Activated CD8-positive, alpha-beta memory T cell treated with anti-CD3 and anti-CD28 coated beads for 36 hours (primary cell): ENCODE results near the gene SPTSSA. TPM values are rescaled to one million over a fixed set of nuclear protein-coding genes. Genes with fewer than 3 reads are reported as not detected.

Experiments
- CTCF ChIA-PET: fragments of 350-600 bp; sonication (Branson Sonifier 250); formaldehyde crosslinking; loops from one replicate; lab custom pipeline; 2021; ENCODE audit warnings: antibody characterized with exemption; lab: Charles Lee
- POLR2A ChIA-PET: fragments of 350-600 bp; sonication (Branson Sonifier 250); formaldehyde crosslinking; loops from one replicate; lab custom pipeline; 2021; ENCODE audit warnings: antibody characterized with exemption; lab: Charles Lee
- total RNA-seq, 2 experiments: library from RNA; stranded (reverse); gene quantifications; one replicate each; pipeline ENCODE4 v1.2.3, GENCODE V29; 2021

SPTSSA gene
- total RNA-seq, 2 experiments from 2014 or later: 13.2 to 13.8 TPM

DNA sequence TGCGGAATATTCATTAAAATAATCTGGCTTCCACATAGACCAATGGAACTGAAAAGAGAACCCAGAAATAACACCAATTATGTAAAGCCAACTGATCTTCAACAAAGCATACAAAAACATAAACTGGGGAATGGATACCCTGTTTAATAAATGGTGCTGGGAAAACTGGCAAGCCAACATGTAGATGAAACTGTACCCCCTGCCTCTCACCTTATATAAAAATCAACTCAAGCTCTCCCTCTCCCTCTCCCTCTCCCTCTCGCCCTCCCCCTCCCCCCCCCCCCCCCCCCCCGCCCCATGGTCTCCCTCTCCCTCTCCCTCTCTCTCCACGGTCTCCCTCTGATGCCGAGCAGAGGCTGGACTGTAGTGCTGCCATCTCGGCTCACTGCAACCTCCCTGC is 13.1 kb upstream of the SPTSSA start:
- ChIA-PET CTCF (no interaction called here), POLR2A (no interaction called here)

DNA sequence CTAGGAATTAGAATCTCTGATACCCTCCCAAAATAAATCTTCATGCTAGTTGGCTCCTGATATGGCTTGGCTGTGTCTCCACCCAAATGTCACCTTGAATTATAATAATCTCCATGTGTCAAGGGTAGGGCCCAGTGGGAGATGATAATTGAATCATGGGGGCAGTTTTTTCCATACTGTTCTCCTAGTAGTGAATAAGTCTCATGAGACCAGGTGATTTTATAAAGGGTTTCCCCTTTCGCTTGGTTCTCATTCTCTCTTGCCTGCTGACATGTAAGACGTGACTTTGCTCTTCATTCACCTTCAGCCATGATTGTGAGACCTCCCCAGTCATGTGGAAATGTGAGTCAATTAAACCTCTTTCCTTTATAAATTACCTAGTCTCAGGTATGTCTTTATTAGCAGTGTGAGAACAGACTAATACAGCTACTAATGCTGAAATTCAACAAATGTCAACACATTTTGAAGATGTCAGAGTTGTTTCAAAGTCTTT is 12.2 kb upstream of the SPTSSA start:
- POLR2A ChIA-PET: no interaction called here
- CTCF ChIA-PET: no interaction called here

- CTCF ChIA-PET: no interaction called here
These were observed 10.8 kb upstream of the SPTSSA start for GRCh38 chr14:34472706-34473279.

GRCh38 chr14:34470319-34470718 is 8.3 kb upstream of the SPTSSA start:
- POLR2A ChIA-PET: no interaction called here
- CTCF ChIA-PET: no interaction called here

More at GRCh38 chr14:34472706-34473279, 10.8 kb upstream of the SPTSSA start:
- POLR2A ChIA-PET: no interaction called here

GRCh38 chr14:34466691-34467090 is 4.7 kb upstream of the SPTSSA start:
- CTCF ChIA-PET: no interaction called here
- POLR2A ChIA-PET: no interaction called here

GRCh38 chr14:34465069-34465859 is 3.2 kb upstream of the SPTSSA start:
- ChIA-PET POLR2A (interaction anchor here (0.6 kb wide), 1 partner anchor 1336 kb away, joined by 4 read pairs; no protein-coding TSS in a partner anchor), CTCF (no interaction called here)

DNA sequence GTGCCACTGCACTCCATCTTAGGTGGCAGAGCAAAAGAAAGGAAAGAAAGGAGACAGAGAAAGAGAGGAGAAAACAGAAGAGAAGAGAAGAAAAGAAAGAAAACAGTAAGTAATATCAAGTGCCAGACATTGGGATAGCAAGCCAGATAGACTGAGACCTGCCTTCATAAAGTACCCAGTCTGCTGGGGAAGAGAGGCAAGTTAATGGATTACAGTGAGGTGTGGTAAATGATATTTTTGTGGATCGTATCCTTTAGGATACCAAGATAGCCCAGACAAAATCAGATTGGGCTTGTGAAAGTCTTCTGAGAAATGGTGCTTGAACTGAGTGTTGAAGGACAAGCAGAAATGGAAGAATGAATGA is 1.5 kb upstream of the SPTSSA start:
- ChIA-PET CTCF (no interaction called here), POLR2A (no interaction called here)

DNA sequence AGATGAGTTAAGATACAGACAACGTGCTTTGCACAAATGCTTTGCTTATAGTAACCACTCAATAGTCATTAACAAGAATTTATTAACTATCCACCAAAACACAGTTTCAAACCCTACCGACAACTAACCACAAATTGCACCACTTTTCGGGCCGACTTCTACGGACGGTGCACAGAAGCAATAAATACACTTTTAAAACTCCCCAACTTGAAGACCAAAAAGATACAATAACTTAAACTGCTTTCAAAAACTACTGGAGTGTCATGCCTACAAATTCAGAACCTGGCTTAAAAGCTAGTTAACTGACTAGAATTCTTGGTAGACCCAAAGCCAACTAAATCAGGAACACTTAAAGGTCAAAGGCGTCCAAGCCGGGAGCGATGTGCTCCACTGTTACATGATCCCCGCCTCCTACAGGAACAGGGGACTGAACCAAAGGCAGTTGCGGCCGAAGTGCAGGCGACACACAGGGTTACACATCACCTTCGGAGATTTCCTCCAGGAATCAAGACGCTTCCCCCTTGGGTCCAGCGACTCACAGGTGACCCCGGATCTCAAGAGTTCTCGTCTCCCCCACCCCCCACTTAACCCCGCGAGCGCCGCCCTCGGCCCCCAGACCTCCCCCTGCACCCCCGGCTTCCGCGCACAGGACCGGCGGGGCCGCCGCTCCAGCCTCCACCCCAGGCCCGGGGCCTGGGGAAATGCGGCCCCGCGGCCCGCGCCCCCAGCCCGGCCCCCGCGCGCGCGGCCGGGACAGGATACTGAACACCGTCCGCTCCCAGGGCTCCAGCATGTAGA is 507 bp downstream of the SPTSSA start:
- POLR2A ChIA-PET: no interaction called here

DNA sequence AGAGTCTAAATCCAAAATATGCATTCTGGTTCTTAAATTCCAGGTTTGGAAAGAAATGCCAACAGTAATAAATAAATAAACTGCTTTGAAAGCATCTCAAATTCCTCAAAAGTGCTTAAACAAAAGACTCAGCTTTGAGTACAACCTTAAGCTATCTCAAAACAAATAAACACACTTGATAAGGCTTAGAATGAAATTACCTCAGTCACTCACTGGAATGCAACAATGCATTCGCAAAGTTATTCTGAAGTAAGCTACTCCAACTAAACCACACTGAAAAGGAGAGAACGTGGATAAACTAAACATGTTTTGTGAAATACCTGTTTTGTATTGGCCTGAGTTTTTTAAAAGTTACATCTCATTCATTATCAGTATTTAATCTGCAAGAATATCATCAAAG is 1.2 kb downstream of the SPTSSA start:
- ChIA-PET POLR2A (no interaction called here), CTCF (no interaction called here)

More for the DNA sequence above, 507 bp downstream of the SPTSSA start:
- CTCF ChIA-PET: no interaction called here

DNA sequence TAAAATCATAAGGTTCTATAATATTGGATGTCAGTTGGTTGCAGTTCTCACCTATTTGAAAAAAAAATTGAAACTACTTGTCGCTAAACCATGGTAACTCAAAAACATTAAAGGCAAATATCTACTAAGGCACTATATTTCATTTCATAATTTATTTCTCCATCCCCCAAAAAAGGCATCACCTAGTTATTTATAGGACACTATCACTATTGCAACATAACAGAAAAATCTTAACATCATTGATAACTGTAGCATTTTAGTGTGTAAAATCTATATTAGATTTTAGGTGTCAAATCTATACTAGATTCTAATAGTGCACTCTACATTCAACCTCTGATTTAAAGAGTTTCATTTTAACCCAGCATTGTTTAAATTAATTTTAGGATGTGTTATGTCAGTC is 1.7 kb downstream of the SPTSSA start:
- POLR2A ChIA-PET: no interaction called here
- CTCF ChIA-PET: no interaction called here

DNA sequence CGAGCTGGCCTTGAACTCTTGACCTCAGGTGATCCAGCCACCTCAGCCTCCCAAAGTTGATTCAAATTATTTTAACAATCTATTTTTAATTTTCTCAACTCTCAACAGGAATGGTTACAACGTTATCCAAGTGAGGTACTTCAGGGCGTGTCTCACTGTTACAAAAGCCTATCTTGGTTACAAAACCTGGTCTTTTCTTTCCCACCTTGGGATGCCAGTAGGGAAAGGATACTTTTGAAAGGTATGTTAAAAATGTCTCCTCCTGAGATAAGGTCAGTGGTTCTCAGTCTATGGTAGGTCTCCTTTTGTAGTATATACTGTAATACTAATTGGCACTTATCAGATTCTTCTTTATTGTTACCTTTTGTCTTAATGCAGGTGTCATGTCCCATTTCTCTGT is 4.9 kb downstream of the SPTSSA start:
- CTCF ChIA-PET: no interaction called here
- POLR2A ChIA-PET: no interaction called here

GRCh38 chr14:34453226-34453625 is 8.8 kb downstream of the SPTSSA start:
- ChIA-PET CTCF (no interaction called here), POLR2A (no interaction called here)

DNA sequence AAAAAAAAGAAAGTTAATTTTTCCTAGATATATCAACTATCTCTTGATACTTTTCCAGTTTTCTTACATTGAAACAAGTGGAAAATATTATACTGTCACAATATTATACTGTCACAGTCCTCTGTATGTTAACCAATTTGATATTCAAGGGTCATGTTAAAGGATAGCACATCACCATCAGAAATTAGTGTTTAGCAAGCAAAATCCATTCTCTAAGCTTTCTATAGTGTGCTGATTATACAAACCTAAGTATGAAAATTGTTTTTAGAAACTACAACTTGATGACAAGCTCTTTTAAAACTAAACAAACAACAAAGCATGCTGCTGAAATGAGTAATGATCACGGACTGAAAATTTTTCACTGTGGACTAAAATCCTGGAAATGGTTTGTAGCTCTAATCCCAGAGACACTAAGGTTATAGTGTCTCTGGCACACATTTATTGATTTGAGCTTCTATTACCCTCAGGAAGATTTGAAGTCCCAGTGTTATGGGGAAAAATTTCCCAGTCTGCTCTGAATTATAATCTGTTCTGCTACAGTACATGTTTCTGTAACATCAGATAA is 9.7 kb downstream of the SPTSSA start:
- ChIA-PET POLR2A (no interaction called here), CTCF (no interaction called here)

DNA sequence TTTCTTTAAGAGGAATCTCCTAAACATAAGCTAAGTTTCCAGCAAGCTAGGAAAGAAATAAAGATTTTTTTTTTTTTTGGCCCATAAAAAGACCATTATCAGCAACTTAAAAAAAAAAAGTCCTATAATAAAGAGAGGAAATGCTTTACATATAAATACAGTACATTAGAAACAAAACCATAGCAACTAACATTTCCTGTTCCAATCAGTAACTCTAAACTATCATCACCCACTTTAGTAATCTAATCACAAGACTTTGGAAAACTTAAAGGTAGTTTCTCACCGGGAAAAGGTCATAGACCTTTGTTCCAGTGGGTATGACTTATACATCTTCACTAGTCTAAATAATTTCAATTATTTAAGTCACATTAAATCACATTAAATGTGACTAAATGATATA is 11.1 kb downstream of the SPTSSA start:
- ChIA-PET CTCF (interaction anchor here (0.5 to 0.7 kb wide), 2 partner anchors 72 to 130 kb away, joined by 3 to 5 read pairs; no protein-coding TSS in a partner anchor), POLR2A (interaction anchor here (0.7 kb wide), 1 partner anchor 97 kb away, joined by 4 read pairs; no protein-coding TSS in a partner anchor)

GRCh38 chr14:34450542-34450915 is 11.5 kb downstream of the SPTSSA start:
- ChIA-PET CTCF (interaction anchor here (0.6 kb wide), 1 partner anchor 1129 kb away, joined by 4 read pairs; no protein-coding TSS in a partner anchor), POLR2A (no interaction called here)

GRCh38 chr14:34449819-34450541 is 12.1 kb downstream of the SPTSSA start:
- ChIA-PET POLR2A (no interaction called here), CTCF (interaction anchor here (0.6 kb wide), 1 partner anchor 1129 kb away, joined by 4 read pairs; no protein-coding TSS in a partner anchor)

DNA sequence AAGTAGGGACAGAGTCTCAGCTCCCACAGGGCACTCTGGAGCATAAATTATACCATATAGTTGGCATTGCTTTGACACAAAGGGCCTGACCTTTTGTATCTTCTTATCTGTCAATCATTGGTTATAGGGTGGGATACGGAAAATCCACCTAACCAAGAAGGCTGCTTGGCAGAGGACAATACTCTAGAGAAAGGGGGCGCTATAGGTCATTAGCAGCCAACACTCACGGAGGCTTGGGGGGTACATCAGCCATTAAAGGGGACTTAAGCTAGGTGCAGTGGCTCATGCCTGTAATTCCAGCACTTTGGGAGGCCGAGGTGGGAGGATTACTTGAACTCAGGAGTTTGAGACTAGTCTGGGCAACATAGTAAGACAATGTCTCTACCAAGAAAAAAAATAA is 22.9 kb downstream of the SPTSSA start:
- CTCF ChIA-PET: no interaction called here

GRCh38 chr14:34438438-34438837 is 23.6 kb downstream of the SPTSSA start:
- ChIA-PET CTCF (no interaction called here), POLR2A (no interaction called here)

More for the DNA sequence above, 22.9 kb downstream of the SPTSSA start:
- POLR2A ChIA-PET: no interaction called here

- ChIA-PET POLR2A (no interaction called here), CTCF (no interaction called here)
These were observed 24.3 kb downstream of the SPTSSA start for GRCh38 chr14:34437729-34438080.
